Measurements from ENCODE around the gene LRCOL1. TPM values are rescaled to one million over a fixed set of nuclear protein-coding genes. Genes with fewer than 3 reads are reported as not detected.

LRCOL1 gene
- total RNA-seq, 1 experiment from 2014 or later = not detected

DNA sequence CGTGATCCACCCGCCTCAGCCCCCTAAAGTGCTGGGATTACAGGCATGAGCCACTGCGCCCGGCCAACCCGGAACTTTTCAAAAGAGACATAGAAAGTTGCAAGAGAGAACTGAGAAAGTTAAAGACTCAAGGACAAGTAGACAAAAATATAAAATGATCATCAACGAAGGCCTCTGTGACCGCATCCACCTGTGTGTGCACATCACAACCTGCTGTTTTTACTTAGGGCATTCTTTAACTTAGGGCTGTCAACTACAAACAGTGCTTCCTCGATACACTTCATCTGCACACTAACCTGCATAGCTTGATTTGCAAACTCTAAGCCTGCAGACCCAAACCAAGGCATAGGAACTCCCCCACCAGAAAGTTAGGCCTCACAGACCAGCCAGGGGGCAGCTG is 23.0 kb upstream of the LRCOL1 start:
- POLR2A ChIA-PET = no interaction called here
- TF ChIP-seq SIN3A (IDR thresholded peaks at IDR 0.05; ENCODE audit: borderline replicate concordance, insufficient read depth, low read depth, low read length) (no peak), TCF7L2 (IDR thresholded peaks at IDR 0.05; ENCODE audit: low read depth, low read length) (no peak), POLR2AphosphoS5 (IDR thresholded peaks at IDR 0.05; ENCODE audit: low read depth, low read length) (no peak)
- TF ChIP-seq, protein P1, sequence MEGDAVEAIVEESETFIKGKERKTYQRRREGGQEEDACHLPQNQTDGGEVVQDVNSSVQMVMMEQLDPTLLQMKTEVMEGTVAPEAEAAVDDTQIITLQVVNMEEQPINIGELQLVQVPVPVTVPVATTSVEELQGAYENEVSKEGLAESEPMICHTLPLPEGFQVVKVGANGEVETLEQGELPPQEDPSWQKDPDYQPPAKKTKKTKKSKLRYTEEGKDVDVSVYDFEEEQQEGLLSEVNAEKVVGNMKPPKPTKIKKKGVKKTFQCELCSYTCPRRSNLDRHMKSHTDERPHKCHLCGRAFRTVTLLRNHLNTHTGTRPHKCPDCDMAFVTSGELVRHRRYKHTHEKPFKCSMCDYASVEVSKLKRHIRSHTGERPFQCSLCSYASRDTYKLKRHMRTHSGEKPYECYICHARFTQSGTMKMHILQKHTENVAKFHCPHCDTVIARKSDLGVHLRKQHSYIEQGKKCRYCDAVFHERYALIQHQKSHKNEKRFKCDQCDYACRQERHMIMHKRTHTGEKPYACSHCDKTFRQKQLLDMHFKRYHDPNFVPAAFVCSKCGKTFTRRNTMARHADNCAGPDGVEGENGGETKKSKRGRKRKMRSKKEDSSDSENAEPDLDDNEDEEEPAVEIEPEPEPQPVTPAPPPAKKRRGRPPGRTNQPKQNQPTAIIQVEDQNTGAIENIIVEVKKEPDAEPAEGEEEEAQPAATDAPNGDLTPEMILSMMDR (IDR thresholded peaks at IDR 0.05) = no peak
- TF ChIP-seq, protein P2, sequence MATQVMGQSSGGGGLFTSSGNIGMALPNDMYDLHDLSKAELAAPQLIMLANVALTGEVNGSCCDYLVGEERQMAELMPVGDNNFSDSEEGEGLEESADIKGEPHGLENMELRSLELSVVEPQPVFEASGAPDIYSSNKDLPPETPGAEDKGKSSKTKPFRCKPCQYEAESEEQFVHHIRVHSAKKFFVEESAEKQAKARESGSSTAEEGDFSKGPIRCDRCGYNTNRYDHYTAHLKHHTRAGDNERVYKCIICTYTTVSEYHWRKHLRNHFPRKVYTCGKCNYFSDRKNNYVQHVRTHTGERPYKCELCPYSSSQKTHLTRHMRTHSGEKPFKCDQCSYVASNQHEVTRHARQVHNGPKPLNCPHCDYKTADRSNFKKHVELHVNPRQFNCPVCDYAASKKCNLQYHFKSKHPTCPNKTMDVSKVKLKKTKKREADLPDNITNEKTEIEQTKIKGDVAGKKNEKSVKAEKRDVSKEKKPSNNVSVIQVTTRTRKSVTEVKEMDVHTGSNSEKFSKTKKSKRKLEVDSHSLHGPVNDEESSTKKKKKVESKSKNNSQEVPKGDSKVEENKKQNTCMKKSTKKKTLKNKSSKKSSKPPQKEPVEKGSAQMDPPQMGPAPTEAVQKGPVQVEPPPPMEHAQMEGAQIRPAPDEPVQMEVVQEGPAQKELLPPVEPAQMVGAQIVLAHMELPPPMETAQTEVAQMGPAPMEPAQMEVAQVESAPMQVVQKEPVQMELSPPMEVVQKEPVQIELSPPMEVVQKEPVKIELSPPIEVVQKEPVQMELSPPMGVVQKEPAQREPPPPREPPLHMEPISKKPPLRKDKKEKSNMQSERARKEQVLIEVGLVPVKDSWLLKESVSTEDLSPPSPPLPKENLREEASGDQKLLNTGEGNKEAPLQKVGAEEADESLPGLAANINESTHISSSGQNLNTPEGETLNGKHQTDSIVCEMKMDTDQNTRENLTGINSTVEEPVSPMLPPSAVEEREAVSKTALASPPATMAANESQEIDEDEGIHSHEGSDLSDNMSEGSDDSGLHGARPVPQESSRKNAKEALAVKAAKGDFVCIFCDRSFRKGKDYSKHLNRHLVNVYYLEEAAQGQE (IDR thresholded peaks at IDR 0.05; ENCODE audit: insufficient read depth in 1 of 2, low read depth in 2 of 2, low read length in 1 of 2) = no peak
- Histone ChIP-seq H3K27me3 (ENCODE audit: control insufficient read depth, insufficient read depth, low read length) (no peaks in the 10 kb centered on the region), H3K36me3 (ENCODE audit: control insufficient read depth, insufficient read depth, low read length) (peaks cover 11% of the 10 kb centered on the region), H3K4me1 (ENCODE audit: control insufficient read depth, insufficient read depth, low read length) (no peaks in the 10 kb centered on the region), H3K27ac (ENCODE audit: low read length) (no peak overlapping the region), H3K9me3 (ENCODE audit: control insufficient read depth, insufficient read depth, low read depth, low read length) (no peaks in the 10 kb centered on the region), H3K4me3 (ENCODE audit: low read depth in 2 of 2, low read length in 2 of 2) (no peak overlapping the region)
- no peak for ATAC-seq
- in situ Hi-C loops (cut with HindIII; ENCODE audit: low pct_unique_long_range_greater_than_20kb, low sequenced_read_pairs) = no loop called here
- DNase-seq (ENCODE audit: low read depth, low spot score) = no peak
- intact Hi-C loops (cut with micrococcal nuclease; ENCODE audit: unreplicated experiment) = no loop called here
- BruUV-seq (replicated peaks) = no TSS peak
- CTCF ChIA-PET = no interaction called here

DNA sequence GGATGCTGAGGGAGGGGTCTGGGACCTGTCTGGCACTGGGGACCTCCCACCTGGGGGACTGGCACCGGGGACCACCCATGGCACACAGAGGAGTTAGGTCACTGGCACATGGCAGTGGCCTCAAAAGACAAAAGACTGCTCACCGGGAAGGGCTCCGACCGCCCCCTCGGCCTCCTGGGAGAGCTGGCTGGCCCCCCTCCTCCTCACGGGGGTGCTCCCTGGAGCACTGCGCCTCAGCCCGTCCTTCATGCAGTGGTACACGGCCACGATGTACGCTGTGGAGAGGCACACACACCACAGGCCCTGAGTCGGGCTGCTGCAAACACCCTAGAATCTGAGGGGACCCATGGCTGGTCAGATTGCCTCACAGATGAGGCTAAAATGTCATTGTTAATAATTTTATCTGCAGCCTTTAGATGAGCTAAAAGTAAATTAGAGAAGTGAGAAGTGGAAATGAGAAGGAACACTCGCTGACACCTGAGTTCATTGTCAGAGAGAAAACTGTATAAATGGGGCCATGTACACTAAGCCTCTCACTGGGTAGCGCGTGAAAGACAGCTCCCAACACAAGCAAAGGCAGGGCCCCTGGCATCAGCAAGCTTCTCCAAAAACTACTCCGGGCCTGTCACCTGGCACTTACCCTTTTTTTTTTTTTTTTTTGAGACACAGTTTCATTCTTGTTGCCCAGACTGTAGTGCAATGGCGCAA is 22.3 kb upstream of the LRCOL1 start:
- DNase-seq (ENCODE audit: low read depth, low spot score) (no peak), ATAC-seq (no peak)
- Histone ChIP-seq H3K9me3 (ENCODE audit: control insufficient read depth, insufficient read depth, low read depth, low read length) (no peaks in the 10 kb centered on the region), H3K4me1 (ENCODE audit: control insufficient read depth, insufficient read depth, low read length) (no peaks in the 10 kb centered on the region), H3K27me3 (ENCODE audit: control insufficient read depth, insufficient read depth, low read length) (no peaks in the 10 kb centered on the region), H3K27ac (ENCODE audit: low read length) (no peak overlapping the region), H3K4me3 (ENCODE audit: low read depth in 2 of 2, low read length in 2 of 2) (no peak overlapping the region), H3K36me3 (ENCODE audit: control insufficient read depth, insufficient read depth, low read length) (peaks cover 11% of the 10 kb centered on the region)
- intact Hi-C loops (cut with micrococcal nuclease; ENCODE audit: unreplicated experiment) (no loop called here), in situ Hi-C loops (cut with HindIII; ENCODE audit: low pct_unique_long_range_greater_than_20kb, low sequenced_read_pairs) (no loop called here)
- CTCF ChIA-PET = no interaction called here
- POLR2A ChIA-PET = no interaction called here
- no peak for TF ChIP-seq TCF7L2 (IDR thresholded peaks at IDR 0.05; ENCODE audit: low read depth, low read length)
- TF ChIP-seq, protein P2 (IDR thresholded peaks at IDR 0.05; ENCODE audit: insufficient read depth in 1 of 2, low read depth in 2 of 2, low read length in 1 of 2) = no peak
- no peak for TF ChIP-seq SIN3A (IDR thresholded peaks at IDR 0.05; ENCODE audit: borderline replicate concordance, insufficient read depth, low read depth, low read length)
- TF ChIP-seq, protein P1 (IDR thresholded peaks at IDR 0.05) = no peak
- TF ChIP-seq POLR2AphosphoS5 (IDR thresholded peaks at IDR 0.05; ENCODE audit: low read depth, low read length) = no peak
- BruUV-seq (replicated peaks) = no TSS peak

All from Panc1 (cell line).